Left hindlimb (tissue), 1 donor: ENCODE measurements around the gene SLC35D3.
A peak's percentile ranks its signal among the peaks of the same experiment; 100 is the strongest.
"Not testable (repeated sequence)": the region's sequence is repeated elsewhere in the genome, so short reads cannot be mapped to it uniquely, and the experiment has no call there.

Experiments
- DNase-seq: peaks from one replicate; pipeline ENCODE4 v3.0.0-alpha.2; 2018

SLC35D3 gene

DNA sequence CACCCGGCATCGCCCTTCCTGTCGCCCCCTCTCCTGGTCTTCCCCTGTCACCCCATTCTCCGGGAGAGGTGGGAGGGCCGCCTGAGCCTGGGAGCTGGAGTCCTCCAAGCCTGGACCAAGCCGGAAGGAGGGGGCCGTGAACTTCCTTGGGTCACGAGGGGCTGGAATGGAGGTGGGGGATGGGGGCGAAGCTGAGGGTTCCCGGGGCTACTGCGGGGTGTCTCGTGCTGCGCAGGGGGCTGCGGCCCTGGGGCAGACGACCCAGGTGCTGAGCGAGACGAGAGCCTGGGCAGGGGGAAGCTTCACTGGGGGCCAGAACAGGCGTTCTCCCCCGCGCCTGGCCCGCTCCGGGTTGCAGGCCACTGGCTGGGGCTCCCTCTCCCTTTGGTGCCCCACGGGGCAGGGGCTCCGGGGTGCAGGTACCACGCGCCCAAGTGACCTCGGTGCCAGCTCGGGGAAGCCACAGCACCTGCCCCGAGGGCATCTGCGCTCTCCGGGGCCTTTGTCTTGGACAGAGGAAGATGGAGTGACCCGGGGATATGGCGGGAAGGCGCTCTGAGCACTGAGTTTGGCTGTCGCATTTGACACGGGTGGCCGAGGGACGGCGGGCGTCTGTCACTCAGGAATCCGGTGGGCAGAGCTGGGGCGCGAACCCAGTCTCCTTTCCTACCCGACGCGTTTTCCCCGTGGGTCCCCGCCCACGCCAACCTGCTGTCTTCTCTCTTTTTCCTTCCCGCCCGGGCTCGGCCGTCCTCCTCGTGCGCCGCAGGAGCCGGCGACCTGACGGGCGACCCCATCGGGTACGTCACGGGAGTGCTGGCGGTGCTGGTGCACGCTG is 1.2 kb downstream of the SLC35D3 start:
- no peak for DNase-seq

DNA sequence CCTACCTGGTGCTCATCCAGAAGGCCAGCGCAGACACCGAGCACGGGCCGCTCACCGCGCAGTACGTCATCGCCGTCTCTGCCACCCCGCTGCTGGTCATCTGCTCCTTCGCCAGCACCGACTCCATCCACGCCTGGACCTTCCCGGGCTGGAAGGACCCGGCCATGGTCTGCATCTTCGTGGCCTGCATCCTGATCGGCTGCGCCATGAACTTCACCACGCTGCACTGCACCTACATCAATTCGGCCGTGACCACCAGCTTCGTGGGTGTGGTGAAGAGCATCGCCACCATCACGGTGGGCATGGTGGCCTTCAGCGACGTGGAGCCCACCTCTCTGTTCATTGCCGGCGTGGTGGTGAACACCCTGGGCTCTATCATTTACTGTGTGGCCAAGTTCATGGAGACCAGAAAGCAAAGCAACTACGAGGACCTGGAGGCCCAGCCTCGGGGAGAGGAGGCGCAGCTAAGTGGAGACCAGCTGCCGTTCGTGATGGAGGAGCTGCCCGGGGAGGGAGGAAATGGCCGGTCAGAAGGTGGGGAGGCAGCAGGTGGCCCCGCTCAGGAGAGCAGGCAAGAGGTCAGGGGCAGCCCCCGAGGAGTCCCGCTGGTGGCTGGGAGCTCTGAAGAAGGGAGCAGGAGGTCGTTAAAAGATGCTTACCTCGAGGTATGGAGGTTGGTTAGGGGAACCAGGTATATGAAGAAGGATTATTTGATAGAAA is 2.0 kb downstream of the SLC35D3 start:
- no peak for DNase-seq

DNA sequence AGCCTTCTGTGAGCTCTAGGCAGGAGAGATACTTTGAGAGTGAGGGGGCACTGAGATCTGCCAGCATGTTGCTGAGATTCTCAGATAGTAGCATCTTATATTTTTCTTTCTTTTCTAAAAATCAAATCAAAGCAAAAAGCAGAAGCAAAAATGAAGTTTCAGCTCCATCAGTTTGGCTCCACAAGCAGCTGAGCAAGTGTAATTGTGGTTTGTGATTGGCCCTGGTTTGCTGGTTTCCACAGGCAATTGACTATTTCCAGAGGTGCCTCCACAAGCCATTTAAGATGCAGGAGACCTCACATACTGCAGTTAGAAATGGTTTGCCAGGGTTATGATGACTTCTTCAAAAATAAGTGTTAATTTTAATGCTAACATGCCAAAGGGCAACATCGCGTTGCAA is 4.3 kb downstream of the SLC35D3 start:
- DNase-seq: no peak

DNA sequence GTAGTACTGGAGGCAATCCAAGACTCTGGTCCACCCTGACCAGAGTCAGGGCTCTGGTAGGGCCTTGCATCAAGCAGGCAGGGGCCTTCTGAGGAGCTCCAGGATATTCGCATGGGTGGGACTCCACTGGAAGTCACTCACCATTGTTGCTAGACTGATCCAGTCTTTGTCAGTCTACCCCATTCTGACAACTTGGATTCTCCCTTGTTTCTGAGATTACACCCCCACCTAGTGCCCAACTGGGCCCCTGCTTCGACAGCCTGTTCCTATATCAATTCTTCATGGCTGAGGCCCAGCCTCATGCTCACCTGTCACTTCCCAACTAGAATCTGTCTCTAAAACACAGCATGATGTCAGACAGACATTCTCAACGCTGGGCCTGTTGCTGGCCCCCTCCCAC is 5.2 kb downstream of the SLC35D3 start:
- no peak for DNase-seq

DNA sequence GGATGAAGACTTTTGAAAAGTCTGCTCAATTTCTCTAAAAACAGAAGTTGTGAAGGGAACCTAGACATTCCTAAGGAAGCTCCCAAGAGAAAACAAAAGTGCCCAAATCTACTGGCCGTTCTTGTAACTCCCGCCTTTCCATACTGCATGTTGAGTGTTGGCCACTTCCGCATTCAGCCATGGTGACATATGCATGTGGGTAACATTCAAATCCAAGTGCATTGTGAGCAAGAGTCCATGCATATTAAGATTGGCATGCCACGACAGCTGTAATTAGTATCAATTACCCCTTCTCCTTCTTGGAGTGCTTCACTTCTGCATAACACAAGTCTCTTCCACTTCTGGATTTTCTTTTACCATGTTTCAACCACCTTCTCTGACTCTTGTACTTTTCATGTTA is 8.4 kb downstream of the SLC35D3 start:
- DNase-seq: no peak

DNA sequence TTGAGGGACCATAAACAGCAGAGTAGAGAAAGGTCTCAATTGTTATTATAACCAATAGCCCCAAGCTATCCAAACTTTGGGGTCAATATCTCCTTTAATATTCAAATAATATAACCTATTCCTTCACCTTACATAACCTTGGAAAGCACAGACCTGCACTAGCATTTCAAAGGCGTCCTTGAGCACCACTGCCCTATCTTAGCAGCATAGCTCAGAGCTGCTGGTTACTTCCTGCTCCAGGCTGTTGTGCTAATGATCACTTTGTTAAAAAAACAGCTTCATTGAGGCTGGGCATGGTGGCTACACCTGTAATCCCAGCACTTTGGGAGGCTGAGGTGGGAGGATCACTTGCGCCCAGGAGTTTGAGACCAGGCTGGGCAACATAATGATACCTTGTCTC is 10.5 kb downstream of the SLC35D3 start:
- no peak for DNase-seq

DNA sequence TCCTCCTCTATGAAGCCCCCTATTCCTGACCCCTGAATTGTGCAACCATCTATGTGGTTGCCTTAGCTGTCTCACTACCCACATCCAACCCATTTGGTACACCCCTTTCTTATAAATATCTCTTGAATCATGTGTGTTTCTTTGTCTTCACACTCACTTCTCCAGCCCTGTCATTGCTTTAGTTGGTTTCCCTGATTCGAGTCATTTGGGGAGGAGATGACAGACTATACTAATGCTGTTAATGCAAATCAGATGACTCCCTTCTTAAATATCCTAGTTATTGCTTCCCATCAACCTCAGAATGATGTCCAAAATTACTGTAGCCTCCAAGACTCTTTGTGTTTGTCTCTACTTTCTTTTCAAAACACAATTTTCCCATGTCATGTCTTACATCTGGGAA is 23.0 kb downstream of the SLC35D3 start:
- DNase-seq: no peak

DNA sequence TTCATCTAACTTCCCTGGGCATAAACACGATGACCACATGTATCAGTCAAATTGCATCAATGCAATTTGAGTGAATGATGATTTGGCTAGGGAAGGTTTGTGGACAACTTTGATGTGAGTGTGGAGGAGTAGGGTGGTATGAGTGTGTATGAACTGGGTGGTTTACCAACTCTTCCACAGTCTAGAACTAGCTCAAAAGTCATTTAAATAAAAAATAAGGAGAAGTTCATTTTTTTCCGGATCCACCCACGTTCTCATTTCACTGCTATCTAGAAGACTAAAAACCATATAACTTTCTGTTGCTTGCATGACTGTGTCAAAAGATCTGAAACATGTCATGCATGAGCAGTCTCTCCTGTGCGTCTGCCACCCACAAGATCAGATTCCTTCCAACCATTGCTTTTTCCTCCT is 23.6 kb downstream of the SLC35D3 start:
- no peak for DNase-seq

DNA sequence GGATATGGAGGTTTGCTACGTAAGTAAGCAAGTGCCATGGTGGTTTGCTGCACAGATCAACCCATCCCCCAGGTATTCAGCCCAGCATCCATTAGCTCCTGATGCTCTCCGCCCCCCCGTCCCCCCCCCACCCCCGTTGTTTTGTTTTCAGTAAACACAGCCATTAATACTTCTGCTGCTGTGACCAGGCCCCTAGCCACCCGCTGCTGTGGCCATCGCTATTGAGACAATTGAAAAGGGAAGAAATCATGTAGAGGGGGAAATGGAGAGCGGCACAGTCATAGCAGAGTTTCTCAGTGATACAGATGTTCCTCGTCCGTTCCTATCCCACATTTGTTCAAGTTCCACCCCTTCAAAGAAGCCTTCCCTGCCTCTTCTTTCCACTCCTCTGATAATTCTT is 24.9 kb downstream of the SLC35D3 start:
- no peak for DNase-seq

DNA sequence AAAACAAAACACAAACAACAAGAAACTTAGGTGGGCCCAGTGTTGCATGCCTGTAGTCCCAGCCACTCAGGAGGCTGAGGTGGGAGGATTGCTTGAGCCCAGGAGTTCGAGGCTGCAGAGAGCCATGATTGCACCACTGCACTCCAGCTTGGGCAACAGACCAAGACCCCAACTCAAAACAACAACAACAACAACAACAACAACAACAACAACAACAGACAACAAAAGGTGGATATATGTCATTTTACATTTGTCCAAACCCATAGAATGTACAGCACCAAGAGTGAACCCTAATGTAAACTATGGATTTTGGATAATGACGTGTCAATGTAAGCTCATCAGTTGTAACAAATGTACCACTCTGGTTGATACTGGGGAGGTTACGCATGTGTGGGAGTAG is 27.9 kb downstream of the SLC35D3 start:
- not testable (repeated sequence) for DNase-seq

DNA sequence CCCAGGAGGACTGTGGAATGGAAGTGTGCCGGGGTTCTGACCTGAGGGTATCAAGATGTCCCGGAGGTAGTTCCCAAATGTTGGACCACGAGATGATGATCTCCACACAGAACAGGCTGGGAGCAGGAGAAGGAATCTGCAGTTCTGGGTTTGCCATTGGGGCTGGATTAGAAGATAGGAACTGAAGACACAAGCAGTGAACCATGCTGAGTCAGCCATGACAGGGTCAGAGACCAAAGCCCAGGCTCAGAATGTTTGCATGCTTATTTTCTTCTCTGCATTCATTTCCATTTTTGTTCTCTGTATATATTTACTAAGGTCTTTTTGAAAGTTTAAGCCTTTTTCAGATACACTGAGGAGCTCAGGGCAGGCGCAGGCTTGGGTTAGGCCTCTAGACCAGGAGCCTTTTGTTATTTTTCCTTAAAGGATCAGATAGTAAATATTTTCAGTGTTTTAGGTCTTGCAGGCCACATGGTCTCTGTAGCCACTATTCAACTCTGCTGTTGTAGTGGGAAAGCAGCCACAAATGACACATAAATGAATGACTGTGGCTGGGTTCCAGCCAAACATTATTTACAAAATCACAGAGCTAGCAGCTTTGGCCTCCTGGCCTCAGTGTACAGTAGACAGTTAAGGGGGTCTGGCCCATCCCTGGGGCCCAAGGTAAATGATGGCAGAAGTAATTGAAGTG is 28.5 kb downstream of the SLC35D3 start:
- no peak for DNase-seq

DNA sequence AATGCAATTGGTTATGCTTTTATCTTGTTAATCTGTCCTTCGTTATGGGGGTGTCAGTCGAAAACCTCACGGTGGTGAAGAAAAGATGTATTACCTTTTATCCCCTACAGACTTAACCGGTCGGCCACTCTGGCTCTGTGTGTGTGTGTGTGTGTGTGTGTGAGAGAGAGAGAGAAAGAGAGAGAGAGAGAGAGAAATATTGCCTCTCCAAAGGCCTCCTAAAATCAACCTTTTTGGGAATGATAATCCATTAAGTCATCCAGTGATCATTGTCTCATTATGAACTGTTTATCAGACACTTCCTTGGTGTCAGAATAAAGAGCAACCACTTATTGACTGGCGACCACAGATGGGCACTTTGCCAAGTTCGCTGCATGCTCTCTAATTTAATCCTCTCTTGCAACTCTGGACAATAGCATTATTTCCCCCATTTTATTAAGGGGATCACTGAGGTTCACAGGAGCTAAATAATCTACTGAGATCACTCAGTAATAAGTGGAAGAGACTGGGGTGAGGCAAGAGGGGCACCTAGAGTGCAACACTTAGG is 30.7 kb downstream of the SLC35D3 start:
- no peak for DNase-seq

DNA sequence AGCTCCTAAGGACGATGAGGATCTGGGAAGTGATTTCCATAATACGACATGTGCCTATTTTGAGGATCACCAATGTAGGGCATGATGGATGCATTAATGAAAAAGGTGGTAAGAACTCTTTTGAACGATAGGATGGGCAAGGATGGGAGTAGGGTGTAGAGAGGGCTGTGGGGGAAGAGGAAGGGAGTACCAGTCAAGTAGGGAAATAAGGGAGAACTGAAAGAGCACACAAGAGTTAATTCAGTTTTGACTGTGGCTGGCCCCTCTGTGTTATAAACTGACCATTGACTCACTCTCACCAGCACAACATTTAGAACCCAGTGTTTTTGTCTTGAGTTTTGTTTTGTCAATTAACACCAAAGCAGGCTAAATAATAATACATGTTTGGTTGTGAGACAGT is 33.0 kb downstream of the SLC35D3 start:
- no peak for DNase-seq

DNA sequence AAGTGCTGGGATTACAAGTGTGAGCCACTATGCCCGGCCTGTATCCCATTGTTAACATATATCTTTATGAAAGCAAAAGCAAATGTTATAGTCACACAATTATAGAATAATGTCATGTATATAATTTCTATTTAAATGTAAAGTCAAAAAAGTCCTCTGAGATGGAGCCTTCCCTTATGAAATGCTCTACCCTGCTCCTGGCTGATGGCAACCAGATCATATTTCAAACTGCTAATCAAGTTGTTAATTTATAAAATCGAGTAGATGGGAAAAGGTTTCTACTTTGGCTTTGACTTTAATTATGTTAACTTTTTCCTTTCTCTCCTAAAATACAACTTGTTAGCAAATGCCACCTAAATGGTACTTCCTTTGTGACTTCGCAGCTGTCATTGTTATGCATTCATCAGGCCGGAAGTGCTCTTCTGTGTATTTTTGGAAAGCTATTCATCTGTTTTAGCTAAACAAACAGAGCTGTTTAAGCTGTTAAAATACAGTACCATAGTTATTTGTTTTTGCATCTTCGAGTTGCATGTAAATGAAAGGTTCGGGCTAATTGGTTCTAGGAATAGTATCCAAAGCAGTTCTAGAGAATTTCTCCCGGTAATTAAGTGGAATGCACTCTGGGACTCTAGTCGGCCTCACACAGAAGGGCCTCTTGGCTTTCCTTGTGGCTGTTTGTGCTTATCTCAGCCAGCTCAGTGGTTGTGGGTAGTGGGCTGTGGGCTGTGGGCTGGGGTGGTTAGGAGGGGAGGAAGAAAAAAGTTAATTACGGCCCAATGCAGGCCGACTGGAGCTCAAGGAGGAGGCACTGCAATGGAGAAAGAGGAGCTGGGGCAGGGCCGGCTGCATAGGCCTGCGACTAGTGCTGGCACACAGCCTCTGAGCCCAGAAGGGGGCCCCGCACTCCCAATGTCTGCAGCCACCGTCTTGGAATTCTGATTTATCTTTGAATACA is 34.8 kb downstream of the SLC35D3 start:
- DNase-seq: peak; percentile 60

DNA sequence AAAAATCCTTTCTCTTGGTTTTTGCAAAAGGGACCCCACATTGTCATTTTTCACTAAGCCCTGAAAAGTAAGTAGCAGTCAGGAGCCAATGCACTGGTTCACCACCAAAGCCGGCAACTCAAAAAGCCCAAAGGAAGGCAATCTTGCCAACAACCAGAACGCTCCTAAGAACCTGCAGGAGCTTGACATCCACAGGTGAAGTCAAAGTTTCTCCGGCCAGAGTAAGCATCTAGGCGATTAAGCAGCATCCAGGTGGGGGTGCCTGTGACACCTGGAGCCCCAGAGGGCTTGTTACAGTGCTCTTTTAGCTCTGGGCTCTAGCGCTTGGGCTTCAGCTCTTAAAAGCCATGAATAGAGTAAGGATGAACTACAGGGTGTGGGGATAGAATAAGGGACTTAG is 36.1 kb downstream of the SLC35D3 start:
- no peak for DNase-seq

DNA sequence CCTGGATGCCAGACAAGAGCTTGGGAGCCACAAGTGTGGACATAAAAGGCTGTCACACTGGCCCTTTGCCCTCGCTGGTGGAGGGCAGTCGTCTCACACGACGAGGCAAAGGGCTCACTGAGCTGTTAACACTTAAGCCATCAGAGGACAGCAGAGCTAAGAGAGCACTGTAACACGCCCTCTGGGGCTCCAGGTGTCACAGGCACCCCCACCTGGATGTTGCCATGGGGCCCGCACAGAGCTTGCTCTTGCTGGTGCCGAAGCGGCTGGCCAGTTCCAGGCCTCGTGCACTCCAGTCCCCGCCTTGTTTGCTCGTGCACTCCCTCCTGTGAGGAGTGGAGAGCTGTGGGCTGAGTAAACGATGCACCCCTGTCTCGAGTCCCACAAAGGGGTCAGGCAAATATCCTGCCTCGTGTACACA is 37.4 kb downstream of the SLC35D3 start:
- no peak for DNase-seq

DNA sequence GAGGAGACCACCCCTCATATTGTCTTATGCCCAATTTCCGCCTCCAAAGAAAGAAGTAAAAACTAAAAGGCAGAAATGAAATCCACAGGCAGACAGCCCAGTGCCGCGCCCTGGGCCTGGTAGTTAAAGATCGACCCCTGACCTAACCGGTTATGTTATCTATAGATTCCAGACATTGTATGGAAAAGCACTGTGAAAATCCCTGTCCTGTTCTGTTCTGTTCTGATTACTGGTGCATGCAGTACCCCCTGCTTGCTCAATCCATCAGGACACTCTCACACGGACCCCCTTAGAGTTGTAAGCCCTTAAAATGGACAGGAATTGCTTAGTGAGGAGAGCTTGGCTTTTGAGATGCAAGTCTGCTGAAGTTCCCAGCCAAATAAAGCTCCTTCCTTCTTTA is 37.8 kb downstream of the SLC35D3 start:
- not testable (repeated sequence) for DNase-seq

DNA sequence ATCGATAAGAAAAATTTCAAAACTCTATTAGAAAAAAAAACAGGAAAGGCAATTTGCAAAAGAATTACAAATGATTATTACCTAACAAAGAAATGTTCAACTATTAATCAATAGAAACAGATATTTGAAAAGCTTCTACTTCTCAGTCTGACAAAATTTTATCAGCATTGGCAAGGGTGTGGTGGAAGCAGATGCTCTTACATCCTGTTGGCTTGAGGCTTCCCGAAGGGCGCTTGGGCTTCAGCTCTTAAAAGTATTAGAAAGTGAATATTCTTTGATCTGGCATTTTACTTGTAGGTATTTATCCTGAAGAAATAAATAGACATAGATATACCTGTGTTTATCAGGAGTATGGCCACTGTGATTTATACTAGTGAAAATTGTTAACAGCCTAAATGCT is 38.7 kb downstream of the SLC35D3 start:
- no peak for DNase-seq

DNA sequence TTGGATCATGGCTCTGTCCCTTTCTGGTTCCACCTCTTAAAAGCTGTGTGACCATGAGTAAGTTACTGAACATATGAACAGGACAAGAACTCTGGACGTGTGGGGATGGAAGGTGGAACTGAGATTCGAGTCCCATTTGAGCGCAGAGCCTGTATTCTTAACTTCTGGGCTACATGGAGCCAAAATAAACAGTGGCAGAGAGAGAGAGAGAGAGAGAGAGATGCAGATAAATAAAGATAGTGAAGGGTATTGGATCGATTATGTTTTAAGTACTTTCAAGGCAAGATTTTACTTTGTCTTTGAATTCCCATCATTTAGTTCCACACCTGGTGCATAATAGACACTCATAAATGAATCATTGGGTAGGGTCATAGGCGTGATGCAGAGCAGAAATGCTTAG is 39.7 kb downstream of the SLC35D3 start:
- no peak for DNase-seq

DNA sequence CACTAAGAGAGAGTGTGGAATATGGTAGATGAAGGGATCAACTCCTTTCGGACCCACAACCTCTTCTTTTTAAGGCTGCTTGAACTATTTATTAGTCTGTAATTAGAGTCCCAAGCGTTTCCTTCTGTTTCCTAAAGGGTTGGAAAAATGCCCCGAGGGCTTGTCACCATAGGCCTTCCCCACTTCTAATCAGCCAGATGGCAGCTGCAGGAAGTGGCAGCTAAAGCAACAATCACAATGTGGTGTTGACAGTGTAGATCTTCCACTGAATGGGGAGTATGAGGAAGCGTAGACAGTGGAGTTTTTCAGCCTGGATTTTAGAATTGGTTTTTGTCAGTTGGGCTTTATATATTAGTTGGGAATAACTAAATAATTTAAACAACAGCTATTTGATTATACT is 40.6 kb downstream of the SLC35D3 start:
- DNase-seq: no peak

DNA sequence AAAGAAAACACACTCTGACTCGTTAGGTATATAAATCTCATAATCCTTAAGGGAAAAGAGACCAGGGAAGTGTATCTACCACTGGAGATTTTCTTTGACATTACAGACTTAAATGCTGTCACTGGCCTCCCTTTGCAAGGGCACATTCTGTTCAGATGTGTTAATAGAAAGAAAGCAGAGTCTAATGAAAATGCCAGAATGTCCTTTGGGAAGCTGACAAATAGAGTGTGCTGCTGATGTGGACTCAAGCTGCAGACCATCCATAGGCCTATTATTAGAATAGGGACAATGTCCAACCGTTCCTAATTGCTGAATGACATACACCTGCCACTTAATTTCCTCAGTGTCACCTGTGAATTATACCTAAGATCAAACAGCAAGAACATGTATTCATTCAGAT is 41.2 kb downstream of the SLC35D3 start:
- no peak for DNase-seq

DNA sequence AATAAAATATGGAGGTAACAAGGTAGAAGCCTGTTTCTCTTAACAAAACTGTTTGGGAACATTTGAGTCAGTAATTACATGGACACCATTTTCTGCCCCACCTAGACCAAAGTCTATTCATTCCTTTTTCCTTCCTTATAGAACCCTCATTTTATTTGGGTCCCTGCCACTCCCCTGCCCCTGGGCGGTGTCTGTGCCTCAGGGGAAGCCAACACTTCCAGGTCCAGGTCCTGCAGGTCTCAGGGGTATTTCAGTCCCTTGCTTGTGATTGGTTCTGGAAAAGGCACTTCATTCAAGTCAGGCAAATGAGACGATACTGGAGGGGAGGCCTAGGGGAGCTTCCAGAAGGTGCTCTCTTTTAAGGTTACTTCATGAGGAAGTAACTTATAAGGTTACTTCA is 42.3 kb downstream of the SLC35D3 start:
- no peak for DNase-seq
